ENCODE measurements around the gene SDF4. TPM values are rescaled to one million over a fixed set of nuclear protein-coding genes. Genes with fewer than 3 reads are reported as not detected.

Gene SDF4
- total and polyA plus RNA-seq, 2 donors (not counting 1 experiment from before 2014, with no cell fraction given), result 100 to 143 TPM

- DNase-seq (peak; percentile 94), ATAC-seq (ENCODE audit: low read depth) (peak; percentile 84)
- H2AFZ ChIP-seq (ENCODE audit: insufficient read depth, low read depth, low read length, poor library complexity, severe bottlenecking), result peak overlapping the region; percentile 23
- H3K4me3 ChIP-seq (ENCODE audit: control extremely low read depth in 1 of 5, extremely low read depth in 1 of 5, insufficient read depth in 1 of 5, low read depth in 2 of 5, low read length in 4 of 5), result peak overlapping the region in 4 of 5 experiments; percentile 28 to 58 (median 52)
- peaks cover 12% of the 10 kb centered on the region for H3K4me1 Mint-ChIP-seq
- peaks cover 0 to 10% (median 0%) of the 10 kb centered on the region in 3 donors for H3K9me3 ChIP-seq (ENCODE audit: control extremely low read depth in 1 of 3, control insufficient read depth in 2 of 3, insufficient read depth in 1 of 3, low read length in 2 of 3)
- H3K27ac ChIP-seq (ENCODE audit: low read length in 2 of 2), result no peak overlapping the region
- H3K9ac ChIP-seq (ENCODE audit: low read length), result peak overlapping the region; percentile 61
- peaks cover 0 to 19% (median 8%) of the 10 kb centered on the region in 4 experiments for H3K27me3 ChIP-seq (replicated peaks in 1 of 4; ENCODE audit: control extremely low read depth in 1 of 4, control insufficient read depth in 3 of 4, insufficient read depth in 4 of 4, low read length in 3 of 4)
- no peaks in the 10 kb centered on the region for H4K20me1 ChIP-seq (ENCODE audit: control insufficient read depth, insufficient read depth, low read length, poor library complexity, severe bottlenecking)
- POLR2A ChIA-PET, result no interaction called here
- peaks cover 17 to 19% of the 10 kb centered on the region in 2 donors for H3K4me1 ChIP-seq (ENCODE audit: control insufficient read depth in 2 of 2, insufficient read depth in 2 of 2, low read length in 2 of 2)
- no peaks in the 10 kb centered on the region for H3K79me2 ChIP-seq (ENCODE audit: control insufficient read depth, insufficient read depth, low read length)
- H3K27ac Mint-ChIP-seq, result peak overlapping the region; percentile 32
- under 1% methylated on average over 100 of the region's 109 CpGs for WGBS (ENCODE audit: insufficient coverage)
- no peaks in the 10 kb centered on the region for H3K9me3 Mint-ChIP-seq (ENCODE audit: insufficient read depth)
- CTCF ChIA-PET, result interaction anchor here (1.1 kb wide), 1 partner anchor 76 kb away, joined by 3 read pairs; no protein-coding TSS in a partner anchor
- H3K27me3 Mint-ChIP-seq, result no peaks in the 10 kb centered on the region
- H3K36me3 ChIP-seq (replicated peaks in 1 of 2; ENCODE audit: control extremely low read depth in 1 of 2, control insufficient read depth in 1 of 2, extremely low read depth in 1 of 2, insufficient read depth in 2 of 2, low read length in 1 of 2), result no peaks in the 10 kb centered on the region
- TF ChIP-seq CTCF (IDR thresholded peaks at IDR 0.05) (no peak), EZH2 (IDR thresholded peaks at IDR 0.05; ENCODE audit: borderline replicate concordance, insufficient read depth, low read depth, low read length, poor library complexity, severe bottlenecking) (no peak)
- H3K4me3 Mint-ChIP-seq, result peak overlapping the region; percentile 60
- H3K4me2 ChIP-seq (replicated peaks; ENCODE audit: low read depth, low read length, poor library complexity, severe bottlenecking), result peak overlapping the region; percentile 89
- intact Hi-C loops (cut with micrococcal nuclease), result loop anchor here (1.0 to 10.0 kb wide), 3 partner anchors 57 to 166 kb away; no protein-coding TSS in a partner anchor
Observed at GRCh38 chr1:1200876-1201810, 30.7 kb downstream of the SDF4 start.

Data from B cell (primary cell).